ENCODE data around the gene SV2B. TPM values are rescaled to one million over a fixed set of nuclear protein-coding genes. Genes with fewer than 3 reads are reported as not detected.

Gene SV2B, protein sequence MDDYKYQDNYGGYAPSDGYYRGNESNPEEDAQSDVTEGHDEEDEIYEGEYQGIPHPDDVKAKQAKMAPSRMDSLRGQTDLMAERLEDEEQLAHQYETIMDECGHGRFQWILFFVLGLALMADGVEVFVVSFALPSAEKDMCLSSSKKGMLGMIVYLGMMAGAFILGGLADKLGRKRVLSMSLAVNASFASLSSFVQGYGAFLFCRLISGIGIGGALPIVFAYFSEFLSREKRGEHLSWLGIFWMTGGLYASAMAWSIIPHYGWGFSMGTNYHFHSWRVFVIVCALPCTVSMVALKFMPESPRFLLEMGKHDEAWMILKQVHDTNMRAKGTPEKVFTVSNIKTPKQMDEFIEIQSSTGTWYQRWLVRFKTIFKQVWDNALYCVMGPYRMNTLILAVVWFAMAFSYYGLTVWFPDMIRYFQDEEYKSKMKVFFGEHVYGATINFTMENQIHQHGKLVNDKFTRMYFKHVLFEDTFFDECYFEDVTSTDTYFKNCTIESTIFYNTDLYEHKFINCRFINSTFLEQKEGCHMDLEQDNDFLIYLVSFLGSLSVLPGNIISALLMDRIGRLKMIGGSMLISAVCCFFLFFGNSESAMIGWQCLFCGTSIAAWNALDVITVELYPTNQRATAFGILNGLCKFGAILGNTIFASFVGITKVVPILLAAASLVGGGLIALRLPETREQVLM
- polyA plus RNA-seq (2013, experiment 1 of 2) = not detected
- not detected for polyA plus RNA-seq (2013, experiment 2 of 2)

DNA sequence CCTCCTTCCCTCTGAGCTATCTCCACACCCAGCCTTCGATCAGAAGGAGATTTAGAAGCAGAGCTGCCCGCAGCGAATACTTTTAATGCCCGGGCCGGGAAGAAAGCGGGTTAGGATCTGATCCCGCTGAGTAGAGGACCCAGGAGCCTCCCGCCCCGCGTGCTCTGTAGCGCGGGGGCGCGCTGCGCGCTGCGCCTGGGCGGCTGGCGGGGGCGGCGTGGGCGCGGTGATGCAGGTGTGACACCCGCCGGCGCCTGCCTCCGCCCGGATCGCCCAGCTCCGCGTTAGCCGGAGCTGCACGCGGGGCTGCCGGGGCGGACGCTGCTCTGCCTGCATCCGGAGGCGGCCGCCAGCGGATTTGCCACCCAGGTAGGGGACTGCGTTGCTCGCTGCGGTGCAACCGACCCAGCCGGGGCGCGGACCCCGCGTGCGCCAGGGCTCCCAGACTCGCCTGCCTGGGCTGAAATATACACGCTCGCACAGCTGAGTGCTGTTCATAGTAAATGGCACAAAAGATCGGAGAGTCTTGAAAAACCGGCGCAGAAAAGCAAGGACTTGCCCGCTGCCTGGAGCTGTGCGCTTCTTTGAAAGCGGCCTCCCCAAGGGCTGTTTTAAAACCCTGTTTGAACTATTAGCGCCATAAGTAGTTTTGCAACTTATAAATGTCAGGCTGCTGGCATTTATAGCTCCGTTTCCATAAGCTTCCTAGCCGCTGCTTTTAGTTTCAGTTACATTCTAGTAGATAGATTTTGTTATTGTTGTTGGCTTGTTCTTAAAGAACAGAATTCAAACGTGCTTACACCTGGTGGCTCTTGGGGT, at the start of gene SV2B:
Gene SV2B (plus strand): TSS at position 263 of the 819 bp plus-strand sequence. CDS start 126,007 bp downstream, outside the sequence.
- peaks cover 3% of the 10 kb centered on the region for H3K4me1 ChIP-seq (ENCODE audit: control insufficient read depth, insufficient read depth, low read length, poor library complexity, severe bottlenecking)
- no peaks in the 10 kb centered on the region for H3K9me3 ChIP-seq (ENCODE audit: control insufficient read depth, low read length)
- H3K4me3 ChIP-seq (ENCODE audit: extremely low read depth, insufficient read depth, low read length, poor library complexity, severe bottlenecking) = peak within 1 kb of the TSS; percentile 26
- WGBS, 2 experiments (ENCODE audit: insufficient coverage in 2 of 2) = 2% methylated on average over 56 to 57 of the region's 64 CpGs
- H3K27ac ChIP-seq (ENCODE audit: low read depth, low read length, severe bottlenecking) = no peak within 1 kb of the TSS
- no peaks in the 10 kb centered on the region for H3K36me3 ChIP-seq (ENCODE audit: control insufficient read depth, insufficient read depth, low read length)

- no peaks in the 10 kb centered on the region for H3K4me1 ChIP-seq (ENCODE audit: control insufficient read depth, insufficient read depth, low read length, poor library complexity, severe bottlenecking)
- no peaks in the 10 kb centered on the region for H3K36me3 ChIP-seq (ENCODE audit: control insufficient read depth, insufficient read depth, low read length)
These were observed 48.8 kb upstream of the SV2B start for GRCh38 chr15:91051248-91051647.

GRCh38 chr15:91054816-91055215, 45.2 kb upstream of the SV2B start:
- H3K27ac ChIP-seq (ENCODE audit: low read depth, low read length, severe bottlenecking) = no peak overlapping the region
- H3K9me3 ChIP-seq (ENCODE audit: control insufficient read depth, low read length) = no peaks in the 10 kb centered on the region
- no peaks in the 10 kb centered on the region for H3K36me3 ChIP-seq (ENCODE audit: control insufficient read depth, insufficient read depth, low read length)
- no CpG with 5 or more reads among the region's 2 CpGs for WGBS, 2 experiments (ENCODE audit: insufficient coverage in 2 of 2)
- no peak overlapping the region for H3K4me3 ChIP-seq (ENCODE audit: extremely low read depth, insufficient read depth, low read length, poor library complexity, severe bottlenecking)
- H3K4me1 ChIP-seq (ENCODE audit: control insufficient read depth, insufficient read depth, low read length, poor library complexity, severe bottlenecking) = no peaks in the 10 kb centered on the region

More at GRCh38 chr15:91051248-91051647, 48.8 kb upstream of the SV2B start:
- no peak overlapping the region for H3K4me3 ChIP-seq (ENCODE audit: extremely low read depth, insufficient read depth, low read length, poor library complexity, severe bottlenecking)
- H3K9me3 ChIP-seq (ENCODE audit: control insufficient read depth, low read length) = no peaks in the 10 kb centered on the region
- H3K27ac ChIP-seq (ENCODE audit: low read depth, low read length, severe bottlenecking) = no peak overlapping the region
- WGBS, 2 experiments (ENCODE audit: insufficient coverage in 2 of 2) = 30% methylated on average over 4 of the region's 8 CpGs; no CpG with 5 or more reads in 1 of the 2 experiments

GRCh38 chr15:91055548-91056331, 44.3 kb upstream of the SV2B start:
- 24 to 40% methylated on average over 6 to 11 of the region's 11 CpGs for WGBS, 2 experiments (ENCODE audit: insufficient coverage in 2 of 2)
- Histone ChIP-seq H3K4me1 (ENCODE audit: control insufficient read depth, insufficient read depth, low read length, poor library complexity, severe bottlenecking) (no peaks in the 10 kb centered on the region), H3K4me3 (ENCODE audit: extremely low read depth, insufficient read depth, low read length, poor library complexity, severe bottlenecking) (no peak overlapping the region), H3K9me3 (ENCODE audit: control insufficient read depth, low read length) (no peaks in the 10 kb centered on the region), H3K36me3 (ENCODE audit: control insufficient read depth, insufficient read depth, low read length) (no peaks in the 10 kb centered on the region), H3K27ac (ENCODE audit: low read depth, low read length, severe bottlenecking) (no peak overlapping the region)

GRCh38 chr15:91061230-91061629, 38.8 kb upstream of the SV2B start:
- Histone ChIP-seq H3K9me3 (ENCODE audit: control insufficient read depth, low read length) (no peaks in the 10 kb centered on the region), H3K4me3 (ENCODE audit: extremely low read depth, insufficient read depth, low read length, poor library complexity, severe bottlenecking) (no peak overlapping the region)
- 100% methylated on average over 1 of the region's 2 CpGs; no CpG with 5 or more reads in 1 of the 2 experiments for WGBS, 2 experiments (ENCODE audit: insufficient coverage in 2 of 2)

GRCh38 chr15:91061997-91062396, 38.1 kb upstream of the SV2B start:
- Histone ChIP-seq H3K36me3 (ENCODE audit: control insufficient read depth, insufficient read depth, low read length) (no peaks in the 10 kb centered on the region), H3K27ac (ENCODE audit: low read depth, low read length, severe bottlenecking) (no peak overlapping the region), H3K9me3 (ENCODE audit: control insufficient read depth, low read length) (no peaks in the 10 kb centered on the region), H3K4me1 (ENCODE audit: control insufficient read depth, insufficient read depth, low read length, poor library complexity, severe bottlenecking) (no peaks in the 10 kb centered on the region), H3K4me3 (ENCODE audit: extremely low read depth, insufficient read depth, low read length, poor library complexity, severe bottlenecking) (no peak overlapping the region)
- WGBS, 2 experiments (ENCODE audit: insufficient coverage in 2 of 2) = 72 to 85% methylated on average over 4 to 5 of the region's 5 CpGs

More at GRCh38 chr15:91061230-91061629, 38.8 kb upstream of the SV2B start:
- H3K4me1 ChIP-seq (ENCODE audit: control insufficient read depth, insufficient read depth, low read length, poor library complexity, severe bottlenecking) = no peaks in the 10 kb centered on the region
- H3K36me3 ChIP-seq (ENCODE audit: control insufficient read depth, insufficient read depth, low read length) = no peaks in the 10 kb centered on the region
- no peak overlapping the region for H3K27ac ChIP-seq (ENCODE audit: low read depth, low read length, severe bottlenecking)

DNA sequence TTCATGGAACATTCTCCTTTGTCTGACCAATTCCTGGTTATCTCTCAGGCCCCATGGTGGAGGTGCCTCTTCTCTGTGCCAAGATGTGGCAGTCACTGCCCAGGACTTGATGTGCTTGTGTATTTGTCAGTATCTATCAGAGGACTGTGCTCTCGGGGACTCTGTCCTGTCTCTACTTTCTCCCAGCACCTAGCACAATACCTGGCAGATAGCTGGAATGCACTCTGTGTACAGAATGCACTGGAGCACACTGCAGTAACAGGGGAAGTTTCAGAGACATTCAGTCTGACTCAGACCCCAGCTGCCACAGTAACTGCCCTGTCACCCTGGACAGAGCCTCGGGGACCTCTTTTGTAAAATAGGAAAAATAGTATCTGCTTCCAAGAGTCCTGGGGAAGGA, 34.6 kb upstream of the SV2B start:
- Histone ChIP-seq H3K4me3 (ENCODE audit: extremely low read depth, insufficient read depth, low read length, poor library complexity, severe bottlenecking) (no peak overlapping the region), H3K27ac (ENCODE audit: low read depth, low read length, severe bottlenecking) (no peak overlapping the region), H3K9me3 (ENCODE audit: control insufficient read depth, low read length) (no peaks in the 10 kb centered on the region), H3K36me3 (ENCODE audit: control insufficient read depth, insufficient read depth, low read length) (no peaks in the 10 kb centered on the region), H3K4me1 (ENCODE audit: control insufficient read depth, insufficient read depth, low read length, poor library complexity, severe bottlenecking) (no peaks in the 10 kb centered on the region)
- no CpG with 5 or more reads among the region's 2 CpGs for WGBS, 2 experiments (ENCODE audit: insufficient coverage in 2 of 2)

DNA sequence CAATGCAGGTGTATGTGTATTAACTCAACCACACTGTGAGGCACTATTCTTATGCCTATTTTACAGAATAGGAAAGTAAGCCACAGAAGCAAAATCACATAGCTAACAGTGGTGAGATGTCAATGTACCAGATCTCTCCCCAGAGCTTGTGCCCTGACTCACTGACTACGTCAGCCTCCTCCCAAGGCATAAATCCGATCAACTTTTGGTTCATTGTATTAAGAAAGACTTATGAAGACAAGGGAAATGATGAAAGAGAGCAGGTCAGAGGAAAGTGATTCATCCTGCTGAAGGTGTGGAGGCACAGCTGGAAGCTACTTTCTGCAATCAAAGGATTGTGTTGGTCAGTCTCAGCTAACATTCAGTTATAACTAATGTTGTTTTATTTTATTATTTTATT, 33.0 kb upstream of the SV2B start:
- Histone ChIP-seq H3K9me3 (ENCODE audit: control insufficient read depth, low read length) (no peaks in the 10 kb centered on the region), H3K4me1 (ENCODE audit: control insufficient read depth, insufficient read depth, low read length, poor library complexity, severe bottlenecking) (no peaks in the 10 kb centered on the region)
- 80 to 93% methylated on average over 1 to 2 of the region's 2 CpGs for WGBS, 2 experiments (ENCODE audit: insufficient coverage in 2 of 2)

GRCh38 chr15:91068436-91068835, 31.6 kb upstream of the SV2B start:
- Histone ChIP-seq H3K27ac (ENCODE audit: low read depth, low read length, severe bottlenecking) (no peak overlapping the region), H3K36me3 (ENCODE audit: control insufficient read depth, insufficient read depth, low read length) (no peaks in the 10 kb centered on the region), H3K4me3 (ENCODE audit: extremely low read depth, insufficient read depth, low read length, poor library complexity, severe bottlenecking) (no peak overlapping the region), H3K4me1 (ENCODE audit: control insufficient read depth, insufficient read depth, low read length, poor library complexity, severe bottlenecking) (no peaks in the 10 kb centered on the region), H3K9me3 (ENCODE audit: control insufficient read depth, low read length) (no peaks in the 10 kb centered on the region)
- 71 to 78% methylated on average over 1 to 2 of the region's 2 CpGs for WGBS, 2 experiments (ENCODE audit: insufficient coverage in 2 of 2)

More for the DNA sequence above, 33.0 kb upstream of the SV2B start:
- Histone ChIP-seq H3K36me3 (ENCODE audit: control insufficient read depth, insufficient read depth, low read length) (no peaks in the 10 kb centered on the region), H3K27ac (ENCODE audit: low read depth, low read length, severe bottlenecking) (no peak overlapping the region), H3K4me3 (ENCODE audit: extremely low read depth, insufficient read depth, low read length, poor library complexity, severe bottlenecking) (no peak overlapping the region)

DNA sequence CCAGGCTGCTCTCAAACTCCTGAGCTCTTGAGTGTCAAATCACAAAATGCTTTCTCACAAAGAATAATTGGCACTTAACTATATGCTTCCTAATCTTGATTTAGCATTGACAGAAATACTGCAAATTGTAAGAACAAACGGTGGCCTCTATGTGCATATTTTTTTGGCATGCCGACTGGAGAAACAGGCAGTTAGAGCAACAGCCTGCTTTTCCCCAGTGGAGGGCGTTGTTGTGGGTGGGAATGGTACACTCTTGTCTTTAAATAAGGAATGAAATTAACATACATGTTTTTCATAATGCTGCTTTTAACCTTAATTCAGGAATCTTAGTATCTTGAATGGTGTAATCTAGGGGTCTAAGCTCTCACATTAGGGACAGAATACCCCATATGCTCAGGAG, 31.1 kb upstream of the SV2B start:
- H3K4me1 ChIP-seq (ENCODE audit: control insufficient read depth, insufficient read depth, low read length, poor library complexity, severe bottlenecking) = no peaks in the 10 kb centered on the region
- no peak overlapping the region for H3K4me3 ChIP-seq (ENCODE audit: extremely low read depth, insufficient read depth, low read length, poor library complexity, severe bottlenecking)
- no peak overlapping the region for H3K27ac ChIP-seq (ENCODE audit: low read depth, low read length, severe bottlenecking)
- H3K9me3 ChIP-seq (ENCODE audit: control insufficient read depth, low read length) = no peaks in the 10 kb centered on the region
- H3K36me3 ChIP-seq (ENCODE audit: control insufficient read depth, insufficient read depth, low read length) = no peaks in the 10 kb centered on the region
- 78 to 100% methylated on average over 1 to 2 of the region's 3 CpGs for WGBS, 2 experiments (ENCODE audit: insufficient coverage in 2 of 2)
